NCI-H526 treated with DMSO at 0.1 percent for 48 hours (cell line): Measurements from ENCODE around the gene TMEM179B.
"Not testable (repeated sequence)": the region's sequence is repeated elsewhere in the genome, so short reads cannot be mapped to it uniquely, and the experiment has no call there.

Source experiments
- DNase-seq: peaks from one replicate; lab custom pipeline; 2025; lab: John Stamatoyannopoulos, UW

Gene TMEM179B

DNA sequence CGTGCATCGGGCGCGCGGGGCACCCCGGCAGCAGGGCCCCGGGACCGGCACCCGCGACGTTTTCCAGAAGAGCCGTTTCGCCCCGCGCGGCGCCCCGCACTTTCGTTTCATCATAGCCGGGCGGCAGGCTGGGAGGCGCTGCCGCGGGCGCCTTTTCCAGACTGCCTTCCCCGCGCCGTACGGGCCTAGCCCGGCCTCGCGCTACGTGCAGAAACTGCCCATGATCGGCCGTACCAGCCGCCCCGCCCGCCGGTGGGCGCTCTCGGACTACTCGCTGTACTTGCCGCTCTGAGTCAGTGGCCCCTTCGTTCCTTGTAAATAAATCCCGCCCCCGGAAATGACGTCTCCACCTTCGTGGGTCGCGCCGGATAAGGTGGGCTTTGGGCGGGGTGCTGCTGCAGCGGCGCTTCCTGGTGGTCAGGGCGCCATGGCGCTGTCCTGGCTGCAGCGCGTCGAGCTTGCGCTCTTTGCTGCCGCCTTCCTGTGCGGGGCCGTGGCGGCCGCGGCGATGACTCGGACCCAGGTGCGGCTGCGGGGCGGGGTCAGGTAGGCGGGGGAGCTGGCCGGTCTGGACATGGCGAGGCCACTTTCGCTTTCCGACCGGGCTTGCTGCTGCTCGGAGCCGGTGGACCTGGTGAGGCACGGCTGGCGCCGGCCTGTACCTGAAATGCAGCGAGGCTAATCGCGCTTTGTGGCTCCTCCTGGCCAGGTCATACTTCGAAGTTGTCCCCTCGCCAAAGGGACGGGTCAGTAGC is at the start of gene TMEM179B:
TSS of gene TMEM179B (plus strand) at position 398 of the 755 bp plus-strand sequence. CDS start at position 428, 30 bp downstream.
- peak; percentile 94 for DNase-seq

GRCh38 chr11:62747475-62748160 is 39.6 kb upstream of the TMEM179B start:
- DNase-seq, result peak; percentile 88

GRCh38 chr11:62749931-62750330 is 37.3 kb upstream of the TMEM179B start:
- DNase-seq, result not testable (repeated sequence)

- no peak for DNase-seq
Observed at GRCh38 chr11:62752177-62752785, 34.9 kb upstream of the TMEM179B start.

DNA sequence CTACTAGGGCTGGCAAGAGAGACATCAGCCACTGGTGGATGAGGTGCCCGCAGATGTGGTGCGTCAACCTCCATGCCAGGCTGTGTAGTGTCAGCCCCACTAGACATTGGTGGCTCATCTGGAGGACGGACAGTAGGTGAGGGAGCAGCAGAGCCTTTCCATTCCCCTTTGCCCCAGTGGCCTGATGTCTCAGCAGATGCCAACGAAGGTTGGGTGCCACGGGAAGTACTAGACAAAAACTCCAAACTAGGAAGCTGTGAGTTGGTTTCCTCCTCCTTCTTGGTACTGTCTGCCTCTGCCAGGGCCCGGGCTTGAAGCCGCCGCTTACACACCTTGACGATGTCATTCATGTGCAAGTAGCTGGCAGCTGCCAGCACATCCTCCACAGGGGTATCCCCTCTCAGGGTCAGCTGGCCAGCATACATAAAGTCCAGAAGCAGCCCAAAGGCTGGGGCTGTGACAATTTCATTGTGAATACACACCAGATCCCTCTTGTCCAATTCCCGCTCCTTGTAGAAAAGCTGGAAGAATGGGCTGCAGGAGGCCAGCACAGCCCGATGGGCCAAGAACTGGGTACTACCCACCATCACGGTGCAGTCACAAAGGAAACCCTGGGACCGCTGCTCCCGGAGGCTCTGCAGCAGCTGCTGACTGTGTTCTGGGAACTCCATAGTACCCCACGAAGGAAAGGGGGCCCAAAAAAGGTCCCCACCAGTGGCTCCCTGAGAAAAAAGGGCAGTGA is 34.0 kb upstream of the TMEM179B start:
- DNase-seq, result no peak

DNA sequence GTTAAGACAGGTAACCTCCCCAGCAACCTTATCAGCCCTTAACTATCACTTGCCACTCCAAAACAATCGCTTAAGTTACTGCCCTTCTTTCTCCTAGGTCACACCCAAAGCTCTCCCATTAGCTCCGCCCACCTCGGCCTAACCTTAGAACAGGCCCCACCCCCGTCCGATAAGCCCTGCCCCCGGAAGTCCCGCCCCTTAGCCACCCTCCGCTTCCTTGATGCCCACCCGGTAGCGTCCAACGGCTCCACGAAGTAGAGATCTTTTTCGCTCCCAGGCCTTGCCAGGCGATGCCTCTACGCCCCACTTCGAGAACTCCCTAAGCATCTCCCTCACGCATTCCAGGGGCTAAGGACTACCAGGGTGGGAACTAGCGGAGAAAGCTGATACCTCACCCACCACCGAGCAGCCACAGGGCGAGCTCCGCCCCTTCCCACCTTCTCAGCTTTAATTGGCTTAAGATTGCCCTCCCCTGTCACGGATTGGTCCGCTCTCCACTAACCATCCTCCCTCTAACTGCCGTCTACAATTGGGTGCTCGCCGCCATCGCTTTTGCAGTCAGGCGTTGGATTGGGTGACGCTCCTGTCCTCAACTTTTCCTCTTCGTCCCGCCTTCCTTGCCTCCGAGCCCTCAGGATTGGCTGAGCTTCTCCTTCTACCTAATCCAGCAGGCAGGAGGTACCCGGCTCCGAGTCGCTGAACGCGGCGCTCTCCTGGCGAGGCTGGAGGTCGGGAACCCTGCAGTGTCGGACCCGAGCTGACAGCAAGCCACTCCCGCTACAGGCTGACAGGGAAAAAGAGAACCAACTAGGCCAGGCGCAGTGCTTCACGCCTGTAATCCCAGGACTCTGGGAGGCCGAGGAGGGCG is 33.2 kb upstream of the TMEM179B start, which contains the start of gene ZBTB3:
TSS of gene ZBTB3 (minus strand) at position 425 of the 868 bp plus-strand sequence. CDS start 496 bp downstream, outside the sequence.
- DNase-seq, result peak; percentile 99

DNA sequence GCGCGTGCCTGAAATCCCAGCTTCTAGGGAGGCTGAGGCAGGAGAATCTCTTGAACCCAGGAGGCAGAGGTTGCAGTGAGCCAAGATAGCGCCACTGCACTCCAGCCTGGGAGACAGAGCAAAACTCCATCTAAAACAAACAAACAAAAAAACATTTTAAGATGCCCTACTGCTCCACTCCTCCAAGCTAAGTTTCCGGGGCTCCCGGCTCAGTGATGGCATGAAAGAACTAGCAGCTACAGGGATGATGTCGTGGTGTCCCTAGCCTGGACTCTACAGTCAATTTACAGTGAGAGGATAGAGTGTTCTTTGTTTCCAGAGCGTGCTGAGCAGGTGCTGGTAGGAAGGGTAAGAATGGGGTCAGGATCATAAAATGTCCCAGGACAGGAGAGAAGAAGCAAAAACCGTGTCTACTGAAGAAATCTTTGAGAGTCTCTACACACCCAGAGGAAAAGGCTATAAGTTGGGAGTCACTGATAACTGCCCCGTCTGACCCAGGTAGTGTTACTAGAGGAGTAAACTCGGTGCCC is 32.1 kb upstream of the TMEM179B start:
- no peak for DNase-seq

GRCh38 chr11:62757846-62758788 is 29.1 kb upstream of the TMEM179B start:
- DNase-seq, result no peak

DNA sequence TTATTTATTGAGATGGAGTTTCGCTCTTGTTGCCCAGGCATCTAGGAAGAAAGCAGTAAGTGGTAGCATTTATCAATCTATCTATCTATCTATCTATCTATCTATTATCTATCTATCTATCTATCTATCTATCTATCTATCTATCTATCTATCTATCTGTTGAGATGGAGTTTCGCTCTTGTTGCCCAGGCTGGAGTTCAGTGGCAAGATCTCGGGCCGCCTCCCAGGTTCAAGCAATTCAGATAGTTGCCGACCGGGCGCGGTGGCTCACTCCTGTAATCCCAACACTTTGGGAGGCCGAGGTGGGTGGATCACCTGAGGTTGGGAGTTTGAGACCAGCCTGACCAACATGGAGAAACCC is 26.4 kb upstream of the TMEM179B start:
- not testable (repeated sequence) for DNase-seq

DNA sequence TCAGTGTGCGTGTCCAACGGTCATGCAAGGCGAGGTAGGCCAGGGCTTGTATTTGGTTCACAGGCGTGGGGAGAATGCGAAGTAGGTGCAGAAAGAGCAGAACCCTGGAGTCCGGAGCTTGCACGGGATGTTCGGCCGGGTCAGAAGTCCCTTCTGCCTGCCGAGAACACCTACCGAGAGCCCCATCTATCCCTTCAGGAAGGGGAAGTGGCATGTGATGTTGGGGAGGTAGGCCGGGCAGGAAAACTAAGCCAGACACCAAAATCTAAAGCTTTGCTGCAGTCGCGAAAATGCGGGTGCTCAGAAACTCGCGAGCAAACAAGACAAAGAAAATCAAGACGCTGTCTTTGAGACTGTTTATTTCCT is 16.4 kb upstream of the TMEM179B start:
- no peak for DNase-seq

DNA sequence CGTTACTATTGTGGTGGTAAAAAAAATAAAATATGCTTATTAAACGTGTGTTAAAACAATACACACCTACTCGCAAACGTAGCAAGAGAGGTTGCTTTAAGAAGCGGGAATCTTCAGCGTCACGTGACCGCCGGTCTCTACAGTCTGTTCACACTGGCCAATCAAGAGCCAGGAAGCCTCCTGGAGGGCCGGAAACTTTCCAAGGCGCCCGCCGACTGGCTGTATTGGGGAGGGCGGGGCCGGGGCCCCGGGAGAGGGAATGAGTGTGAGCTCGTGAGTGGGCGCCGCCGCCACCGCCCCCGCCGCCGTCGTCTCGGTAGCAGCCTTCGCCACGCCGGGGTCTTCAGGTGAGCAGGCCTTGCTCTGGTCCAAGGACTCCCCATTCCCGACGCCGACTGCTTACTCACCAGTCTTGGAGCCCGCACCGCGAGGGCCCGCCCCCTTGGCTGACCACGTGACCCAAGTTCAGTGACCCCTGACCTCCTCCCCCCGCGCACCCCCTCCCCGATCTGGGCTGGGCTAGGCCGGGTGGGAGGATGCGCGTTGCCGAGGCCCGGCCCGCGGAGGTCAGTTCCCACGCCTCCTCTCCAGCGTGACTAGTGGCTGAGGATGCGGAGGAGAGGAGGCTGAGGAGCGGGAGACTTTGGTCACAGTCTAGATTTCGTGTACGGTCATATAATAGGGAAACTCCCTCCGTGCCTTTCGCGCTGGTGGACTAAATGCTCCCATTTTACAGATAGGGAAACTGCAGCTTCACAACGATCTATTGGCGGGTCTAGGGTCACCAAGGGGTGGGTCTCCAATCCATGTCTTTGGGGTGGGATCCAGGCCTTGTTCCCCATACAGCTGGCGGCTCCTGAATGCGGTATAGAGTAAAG is 15.8 kb upstream of the TMEM179B start, which contains the start of gene TAF6L:
TSS of gene TAF6L (plus strand) at position 253 of the 878 bp plus-strand sequence. CDS start 4,388 bp downstream, outside the sequence.
- peak; percentile 94 for DNase-seq

DNA sequence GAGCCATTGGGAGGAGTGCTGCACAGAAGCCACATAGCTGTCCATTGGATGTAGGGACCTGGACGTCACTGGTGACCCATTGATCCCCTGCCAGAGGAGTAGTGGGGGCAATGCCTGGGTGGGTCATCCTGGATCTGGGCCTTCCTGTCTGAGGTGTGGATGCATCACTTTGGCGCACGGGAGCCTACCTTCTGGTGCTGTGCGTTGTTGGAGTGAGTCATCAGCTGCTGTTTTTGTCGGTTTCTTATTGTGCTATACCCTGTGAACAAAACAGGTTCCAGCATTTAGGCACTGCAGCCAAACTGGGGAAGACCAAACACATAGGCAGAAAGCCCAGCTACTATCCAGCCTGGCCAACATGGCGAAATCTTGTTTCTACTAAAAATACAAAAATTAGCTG is 12.8 kb upstream of the TMEM179B start:
- no peak for DNase-seq

- no peak for DNase-seq
Observed at GRCh38 chr11:62775646-62776045, 11.6 kb upstream of the TMEM179B start.

DNA sequence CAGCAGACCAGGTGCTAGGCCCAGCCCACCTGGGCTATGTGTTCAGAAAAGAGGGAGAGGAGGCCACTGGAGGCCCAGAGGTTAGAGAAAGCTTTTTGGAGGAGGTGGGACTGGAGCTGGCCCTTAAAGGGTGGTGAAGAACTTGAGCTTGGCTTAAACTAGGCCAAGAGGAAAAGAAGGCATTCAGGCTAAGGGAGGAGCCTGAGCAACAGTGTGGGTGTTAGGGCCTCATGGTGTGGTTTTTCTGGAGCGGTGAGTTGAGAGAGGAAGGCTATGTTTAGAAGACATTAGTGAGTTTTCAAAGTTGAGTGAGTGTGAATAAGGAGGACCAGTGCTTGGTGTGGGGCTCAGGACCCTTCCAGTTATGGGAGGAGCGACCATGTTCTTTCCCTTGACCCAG is 9.8 kb upstream of the TMEM179B start:
- no peak for DNase-seq

GRCh38 chr11:62778441-62778840 is 8.8 kb upstream of the TMEM179B start:
- DNase-seq, result no peak

DNA sequence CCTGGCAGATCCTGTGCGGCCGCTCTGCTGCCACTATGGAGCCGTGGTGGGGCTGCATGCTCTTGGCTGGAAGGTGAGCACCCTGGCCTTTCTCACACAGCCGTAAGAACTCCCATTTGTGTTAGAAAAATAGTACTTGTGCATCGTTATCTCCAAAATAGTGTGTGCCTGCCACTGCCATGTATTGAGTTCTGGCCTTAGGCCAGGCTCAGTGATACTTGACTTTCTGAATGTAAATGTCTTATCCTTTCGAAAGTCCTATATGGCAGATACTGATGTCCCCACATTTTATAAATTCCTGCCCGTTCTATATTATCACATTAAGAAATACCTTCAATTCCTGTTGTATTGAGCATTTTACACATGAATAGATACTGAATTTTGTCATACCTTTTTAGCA is 4.4 kb upstream of the TMEM179B start:
- DNase-seq, result no peak

DNA sequence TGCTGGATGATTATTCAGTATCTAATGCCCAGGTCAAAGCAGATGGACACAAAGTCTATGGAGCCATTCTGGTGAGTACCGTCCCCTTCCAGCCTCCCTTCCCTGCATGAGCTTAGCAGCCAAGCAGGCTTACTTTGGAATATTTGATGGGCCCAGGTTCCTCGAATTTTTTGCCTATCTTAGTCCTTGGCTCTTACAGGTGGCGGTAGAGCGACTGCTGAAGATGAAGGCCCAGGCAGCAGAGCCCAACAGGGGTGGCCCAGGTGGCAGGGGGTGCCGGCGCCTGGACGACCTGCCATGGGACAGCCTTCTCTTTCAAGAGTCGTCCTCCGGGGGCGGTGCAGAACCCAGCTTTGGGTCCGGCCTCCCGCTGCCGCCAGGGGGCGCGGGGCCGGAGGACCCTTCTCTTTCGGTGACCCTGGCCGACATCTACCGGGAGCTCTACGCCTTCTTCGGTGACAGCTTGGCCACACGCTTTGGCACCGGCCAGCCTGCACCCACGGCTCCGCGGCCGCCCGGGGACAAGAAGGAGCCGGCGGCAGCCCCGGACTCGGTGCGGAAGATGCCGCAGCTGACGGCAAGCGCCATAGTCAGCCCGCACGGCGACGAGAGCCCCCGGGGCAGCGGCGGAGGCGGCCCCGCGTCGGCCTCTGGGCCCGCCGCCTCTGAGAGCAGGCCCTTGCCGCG is 741 bp upstream of the TMEM179B start:
- peak; percentile 83 for DNase-seq

DNA sequence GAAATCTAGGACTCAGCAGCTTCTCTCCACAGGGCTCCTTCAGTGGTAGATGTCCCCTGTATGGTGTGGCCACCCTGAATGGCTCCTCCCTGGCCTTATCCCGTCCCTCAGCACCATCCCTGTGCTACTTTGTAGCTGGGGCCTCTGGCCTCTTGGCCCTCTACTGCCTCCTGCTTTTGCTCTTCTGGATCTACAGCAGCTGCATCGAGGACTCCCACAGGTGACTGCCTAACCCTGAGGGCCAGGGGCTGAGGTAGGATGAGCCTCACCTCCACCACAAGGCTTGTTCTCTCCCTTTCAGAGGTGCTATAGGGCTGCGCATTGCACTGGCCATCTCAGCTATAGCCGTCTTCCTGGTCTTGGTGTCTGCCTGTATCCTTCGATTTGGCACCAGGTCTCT is 1.8 kb downstream of the TMEM179B start:
- DNase-seq, result no peak
